GM18858 (cell line): ENCODE results near the gene AHNAK2.

Experiments
- ATAC-seq: cut with Tn5 transposase; IDR thresholded peaks from one replicate; pipeline ENCODE4 v1.9.1; 2021; ENCODE audit not compliant: unreplicated experiment

AHNAK2 gene

DNA sequence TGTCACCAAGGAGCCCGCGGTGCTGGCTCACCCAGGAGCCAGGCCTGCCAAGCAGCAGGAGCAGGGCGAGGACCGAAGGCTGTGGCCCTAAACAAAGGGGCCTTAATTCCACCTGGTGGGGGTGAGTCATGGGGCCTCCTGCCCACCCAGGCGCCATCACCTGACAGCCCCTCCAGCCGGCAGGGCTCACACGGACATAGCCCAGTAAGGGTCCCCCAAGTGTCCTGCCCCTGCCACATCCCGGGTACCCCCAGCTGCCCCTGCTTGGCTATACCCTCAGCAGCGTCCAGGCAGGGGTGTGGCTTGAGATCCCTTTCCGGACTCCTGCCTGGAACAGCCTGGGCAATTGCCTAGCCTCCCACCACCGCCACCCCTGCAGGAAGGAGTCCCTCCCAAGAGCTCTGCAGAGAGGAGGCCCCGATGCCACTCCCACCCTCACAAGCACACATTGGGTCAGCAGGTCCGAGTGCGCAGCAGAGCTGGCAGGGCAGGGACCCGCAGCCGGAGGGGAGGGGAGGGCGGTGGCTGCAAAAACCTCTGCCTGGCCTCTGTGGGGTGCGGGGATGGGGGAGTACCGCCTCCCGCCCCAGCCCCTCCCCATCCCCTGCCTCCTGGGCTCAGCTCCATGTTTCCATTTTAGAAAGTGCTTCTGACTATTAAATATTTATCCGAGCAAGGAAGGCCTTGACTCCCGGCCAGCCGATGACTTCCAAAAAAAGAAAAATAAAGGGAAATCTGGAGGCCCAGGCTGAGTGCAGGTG, 4.6 kb downstream of the AHNAK2 start:
- no peak for ATAC-seq

DNA sequence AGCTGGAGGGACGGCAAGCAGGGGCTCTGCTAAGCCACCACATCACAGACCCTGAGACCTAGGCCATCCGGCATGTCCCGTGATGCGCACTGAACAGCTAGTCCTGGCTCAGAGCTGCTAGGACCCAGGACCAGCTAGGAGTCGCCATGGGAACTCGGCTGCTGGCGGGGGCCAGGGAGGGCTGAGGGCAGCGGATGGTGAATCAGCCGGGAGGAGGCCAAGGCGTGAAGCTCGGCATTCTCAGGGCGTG, 5.1 kb downstream of the AHNAK2 start:
- no peak for ATAC-seq

DNA sequence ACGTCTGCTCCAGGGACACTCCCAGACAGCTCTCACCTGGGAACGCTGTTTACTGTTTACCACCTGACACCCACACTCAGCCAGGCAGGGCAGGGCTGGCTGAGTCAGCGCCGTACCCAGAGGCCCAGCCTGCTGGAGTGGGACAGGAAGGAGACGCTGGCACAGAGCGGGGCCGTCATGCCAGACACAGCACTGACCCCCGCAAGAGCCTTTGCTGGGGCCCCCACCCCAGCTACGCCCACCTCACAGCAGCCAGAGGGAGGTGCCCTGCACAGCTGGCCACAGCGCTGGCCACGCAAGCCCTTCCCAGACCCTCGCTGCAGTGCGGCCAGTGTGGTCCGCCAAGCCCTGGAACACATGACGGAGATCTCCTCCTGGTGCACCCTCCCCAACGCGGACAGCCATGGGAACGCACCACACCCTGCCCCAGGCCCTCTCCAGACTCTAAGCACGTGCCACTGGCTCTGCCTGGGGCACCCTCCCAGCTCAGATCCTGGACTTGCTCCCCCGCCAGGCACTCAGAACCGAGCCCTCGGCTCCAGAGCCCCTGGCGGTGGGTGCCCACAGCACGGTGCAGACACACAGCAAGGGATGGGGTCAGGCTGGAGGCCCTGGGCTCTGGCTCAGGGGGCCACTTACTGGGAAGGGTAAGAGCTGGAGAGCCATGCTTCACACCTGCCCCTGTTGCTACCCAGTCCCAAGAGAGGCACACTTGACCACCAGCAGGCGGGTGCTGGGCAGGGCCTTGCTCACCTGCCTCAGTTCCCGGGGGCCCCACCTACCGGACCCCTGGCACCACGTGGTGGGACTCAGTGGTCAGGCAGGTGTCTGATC, 5.7 kb downstream of the AHNAK2 start:
- no peak for ATAC-seq

DNA sequence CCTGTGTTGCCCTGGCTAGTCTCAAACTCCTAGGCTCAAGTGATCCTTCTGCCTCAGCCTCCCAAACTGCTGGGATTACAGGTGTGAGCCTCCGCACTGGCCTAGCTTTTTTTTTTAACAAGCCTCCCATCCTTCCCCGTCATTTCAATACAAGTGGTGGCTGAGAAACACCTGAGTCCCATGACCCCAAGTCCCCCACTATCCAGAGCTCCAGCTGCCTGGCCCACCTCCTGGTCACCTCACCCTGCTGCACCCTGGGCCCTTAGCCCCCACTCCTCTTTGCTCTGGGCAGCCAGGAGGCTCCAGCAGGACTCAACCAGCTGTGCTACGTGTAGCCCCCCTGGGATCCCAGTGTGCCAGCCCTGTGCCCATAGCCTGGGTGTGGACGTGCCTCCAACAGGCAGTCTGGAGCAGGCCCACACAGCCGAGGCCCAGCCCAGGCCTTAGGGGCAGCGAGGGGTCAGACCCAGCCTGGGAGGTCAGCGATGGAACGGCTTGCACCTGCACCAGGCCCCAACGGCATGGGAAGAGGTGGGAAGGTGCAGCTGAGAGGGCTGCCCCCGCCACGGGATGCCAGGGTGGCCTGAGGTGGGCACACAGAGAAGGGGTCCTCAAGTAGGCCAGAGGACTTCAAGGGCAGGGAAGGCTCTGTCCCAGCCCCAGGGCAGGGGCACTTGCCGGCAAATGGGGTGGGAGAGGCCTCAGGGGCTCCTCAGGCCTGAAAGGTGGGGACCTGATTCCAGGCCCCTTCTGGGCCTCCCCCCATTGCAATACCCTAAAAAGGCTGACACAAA, 6.5 kb downstream of the AHNAK2 start:
- no peak for ATAC-seq

DNA sequence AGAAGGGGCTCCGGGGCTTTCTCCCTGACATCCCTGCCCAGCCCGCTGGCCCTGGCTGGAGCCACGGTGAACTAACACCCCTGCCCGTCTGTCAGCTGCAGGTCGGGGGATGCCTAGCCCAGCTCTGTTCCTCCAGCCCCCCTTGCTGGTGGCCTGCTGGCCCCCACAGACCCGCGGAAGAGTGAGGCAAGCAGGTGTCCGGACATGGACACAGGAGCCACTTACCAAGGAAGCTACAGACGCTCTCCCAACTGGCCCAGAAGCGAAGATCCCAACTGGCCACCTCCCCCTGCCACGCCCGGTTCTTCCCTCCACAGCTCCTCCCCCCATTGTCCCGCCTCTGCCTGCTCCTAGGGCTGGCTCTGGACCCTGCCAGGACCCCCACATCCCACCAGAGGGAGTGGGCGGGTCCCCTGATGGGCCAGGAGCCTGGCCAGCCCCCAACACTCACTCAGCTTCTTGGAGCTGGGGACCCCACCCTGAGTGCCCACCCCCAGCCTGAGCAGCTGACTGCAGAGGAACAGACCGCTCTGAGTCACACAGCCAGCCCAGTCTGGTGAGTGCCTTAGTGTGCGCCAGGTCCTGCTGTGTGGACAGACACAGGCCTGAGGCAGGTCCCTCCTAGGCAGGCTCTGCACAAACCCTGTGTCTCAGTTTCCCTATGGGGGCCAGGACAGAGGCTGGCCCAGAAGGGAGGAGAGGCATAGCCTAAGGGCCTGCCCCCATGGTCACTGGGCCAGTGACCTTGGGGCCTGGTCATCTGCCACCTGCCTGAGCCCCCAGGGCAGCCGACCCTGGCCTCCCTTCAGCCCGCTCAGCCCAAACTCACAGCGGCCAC, 7.7 kb downstream of the AHNAK2 start:
- no peak for ATAC-seq

DNA sequence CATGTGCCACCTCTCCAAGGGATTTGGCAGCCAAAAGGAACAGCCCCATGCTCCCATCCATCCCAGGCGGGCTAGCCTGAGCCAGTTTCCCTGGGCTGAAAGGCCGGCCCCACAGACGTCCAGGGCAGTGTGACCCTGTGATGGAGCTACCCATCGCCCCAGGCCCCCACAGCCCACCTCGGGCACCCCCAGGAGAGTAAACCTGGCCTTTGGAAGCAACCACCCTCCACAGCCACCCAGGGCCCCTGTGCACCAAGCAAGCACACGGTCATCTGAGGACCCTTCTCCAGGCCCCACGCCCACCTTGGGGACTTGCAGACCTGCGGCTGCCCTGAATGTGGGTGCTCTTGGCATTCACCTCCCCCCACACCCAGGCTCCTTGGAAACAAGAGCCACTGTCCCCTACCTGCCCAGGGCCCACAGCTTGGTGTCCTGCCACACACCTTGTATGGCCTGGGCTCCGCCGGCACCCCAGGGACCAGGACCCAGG, 8.4 kb downstream of the AHNAK2 start:
- no peak for ATAC-seq

DNA sequence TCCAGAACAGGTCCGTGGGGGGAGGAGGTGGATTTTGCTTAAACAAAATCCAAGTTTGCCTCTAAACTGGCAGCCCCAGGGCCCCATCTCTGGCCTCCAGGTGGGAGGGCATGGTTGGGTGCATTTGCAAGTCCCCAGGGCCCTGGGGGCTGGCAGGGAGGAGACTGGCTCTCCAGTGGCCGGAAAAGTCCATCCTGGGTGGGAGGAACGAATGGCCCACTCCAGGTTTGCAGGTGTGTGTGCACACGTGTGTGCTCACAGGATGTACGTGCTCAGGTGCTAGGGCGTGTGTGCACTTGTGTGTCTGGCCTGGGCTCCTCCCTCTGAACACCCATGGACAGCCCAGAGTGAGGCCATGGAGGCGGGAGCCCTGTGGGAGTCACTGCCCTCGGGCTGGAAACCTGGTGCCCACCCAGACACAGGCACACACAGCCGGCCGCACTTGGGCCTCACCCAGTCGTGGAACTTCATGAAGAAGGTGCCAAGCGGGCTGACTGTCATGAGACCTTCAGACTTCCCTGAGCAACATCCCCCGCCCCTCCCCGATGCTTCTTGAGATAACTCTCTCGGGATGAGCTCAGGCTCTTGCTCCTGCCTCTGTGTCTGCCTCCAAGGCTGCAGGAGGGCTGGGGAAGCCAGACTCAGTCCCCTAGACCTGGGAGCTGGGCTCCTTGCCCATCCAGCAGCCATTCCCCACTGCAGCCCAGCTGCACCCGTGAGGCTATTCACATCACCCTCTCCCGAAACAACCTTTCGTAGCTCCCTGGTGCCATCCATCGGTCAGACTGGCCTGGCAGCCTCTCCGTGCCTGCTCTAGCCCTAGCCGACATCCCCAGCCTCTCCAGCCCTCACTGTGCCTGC, 9.4 kb downstream of the AHNAK2 start:
- ATAC-seq = no peak

DNA sequence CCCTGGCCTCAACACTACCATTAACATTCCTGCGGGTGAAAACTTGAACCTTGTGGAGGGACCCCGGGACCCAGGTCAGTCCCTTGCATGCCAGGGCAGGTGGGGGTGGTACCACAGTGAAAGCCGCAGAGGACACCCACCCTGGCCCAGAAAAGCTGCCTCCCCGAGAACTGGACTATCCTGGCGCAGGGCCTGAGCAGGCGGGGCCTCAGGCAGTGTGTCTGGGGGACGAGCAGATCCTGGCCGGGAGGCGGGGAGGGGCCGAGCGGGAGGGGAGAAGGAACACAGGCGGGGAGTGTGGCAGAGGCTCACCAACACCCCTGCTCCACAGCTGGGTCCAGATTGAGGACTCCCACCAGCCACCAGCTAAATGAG, 10.0 kb downstream of the AHNAK2 start:
- no peak for ATAC-seq

DNA sequence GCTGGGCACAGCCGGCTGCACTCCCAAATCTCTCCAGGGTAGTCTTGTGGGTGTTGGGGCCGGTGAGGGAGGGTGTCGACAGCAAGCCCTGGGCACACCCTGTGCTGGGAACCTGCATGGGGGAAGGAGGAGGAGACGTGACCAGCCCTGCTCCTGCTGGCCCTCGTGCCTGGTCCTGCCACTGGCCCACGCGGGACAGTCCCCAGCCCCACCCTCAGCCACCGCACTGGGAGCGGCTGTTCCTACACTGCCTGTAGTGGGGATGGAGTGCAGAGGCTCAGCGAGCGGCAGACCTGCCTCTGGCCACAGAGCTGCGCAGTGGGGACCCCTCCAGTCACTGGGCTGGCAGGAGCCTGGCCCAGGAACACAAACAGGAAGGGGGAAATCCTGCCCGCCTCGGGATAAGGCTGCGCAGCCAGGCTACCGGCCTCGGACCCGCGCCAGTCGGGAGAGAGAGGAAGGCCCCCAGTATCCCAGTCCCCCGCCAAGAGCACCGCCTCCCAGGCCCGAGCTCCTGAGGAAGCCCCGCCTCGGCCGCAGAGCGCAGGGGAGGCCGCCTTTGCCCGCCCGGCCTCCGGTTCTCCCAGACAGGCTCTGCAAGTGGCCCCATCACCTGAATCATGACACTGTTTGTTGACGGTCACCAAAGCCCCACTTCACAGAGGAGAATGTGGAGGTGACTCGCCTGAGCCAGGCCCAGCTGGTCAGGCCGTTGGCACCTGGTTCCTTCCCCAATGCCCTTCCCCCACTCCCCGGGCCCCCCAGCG, 10.6 kb downstream of the AHNAK2 start:
- no peak for ATAC-seq

DNA sequence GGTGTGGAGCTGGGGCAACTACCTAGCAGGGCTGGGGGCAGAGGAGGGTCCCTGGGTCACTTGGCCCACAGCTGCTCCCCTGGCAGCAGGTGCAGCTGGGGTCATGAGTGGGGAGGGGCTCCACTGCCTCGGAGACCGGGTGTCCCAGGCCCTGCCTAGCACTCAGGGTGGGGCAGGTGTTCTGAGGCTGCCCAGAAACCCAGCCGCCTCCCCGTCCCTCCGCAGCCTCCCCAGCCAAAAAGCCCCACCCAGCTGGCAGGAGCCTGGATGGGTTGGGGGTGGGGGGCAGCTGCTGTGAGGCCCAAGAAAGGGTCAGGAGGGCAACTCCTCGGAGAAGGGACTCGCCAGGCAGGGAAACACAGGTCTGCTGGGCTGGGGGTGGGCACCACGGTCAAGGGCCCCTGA, 11.2 kb downstream of the AHNAK2 start:
- no peak for ATAC-seq

DNA sequence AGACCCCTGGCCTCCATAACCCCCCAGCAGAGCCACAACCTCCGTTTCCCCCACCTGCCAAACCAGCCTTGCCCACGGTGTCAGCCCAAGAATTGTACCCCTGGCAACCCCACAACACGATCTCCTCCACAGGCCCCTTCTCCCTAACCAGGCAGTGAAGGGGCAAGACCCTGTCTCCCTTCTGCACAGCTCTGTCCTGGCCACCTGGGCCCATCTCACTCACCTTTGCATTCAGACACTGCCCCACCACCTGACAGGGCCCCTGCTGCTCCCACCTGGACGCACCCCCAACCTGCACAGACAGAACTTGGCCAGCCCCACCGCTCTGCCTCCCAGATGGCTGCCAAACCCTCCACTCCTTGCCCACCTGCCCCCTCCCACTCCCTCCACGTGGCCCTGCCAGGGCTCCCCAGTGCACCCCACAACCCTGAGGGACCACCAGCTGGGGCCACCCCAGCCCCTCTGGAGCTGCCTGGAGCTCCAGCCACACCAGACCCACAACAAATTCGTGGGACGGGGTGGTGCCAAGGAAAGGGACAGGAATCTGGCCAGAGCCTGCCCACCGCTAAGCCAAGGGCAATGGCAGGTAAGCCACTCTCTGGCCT, 11.8 kb downstream of the AHNAK2 start:
- ATAC-seq = no peak

DNA sequence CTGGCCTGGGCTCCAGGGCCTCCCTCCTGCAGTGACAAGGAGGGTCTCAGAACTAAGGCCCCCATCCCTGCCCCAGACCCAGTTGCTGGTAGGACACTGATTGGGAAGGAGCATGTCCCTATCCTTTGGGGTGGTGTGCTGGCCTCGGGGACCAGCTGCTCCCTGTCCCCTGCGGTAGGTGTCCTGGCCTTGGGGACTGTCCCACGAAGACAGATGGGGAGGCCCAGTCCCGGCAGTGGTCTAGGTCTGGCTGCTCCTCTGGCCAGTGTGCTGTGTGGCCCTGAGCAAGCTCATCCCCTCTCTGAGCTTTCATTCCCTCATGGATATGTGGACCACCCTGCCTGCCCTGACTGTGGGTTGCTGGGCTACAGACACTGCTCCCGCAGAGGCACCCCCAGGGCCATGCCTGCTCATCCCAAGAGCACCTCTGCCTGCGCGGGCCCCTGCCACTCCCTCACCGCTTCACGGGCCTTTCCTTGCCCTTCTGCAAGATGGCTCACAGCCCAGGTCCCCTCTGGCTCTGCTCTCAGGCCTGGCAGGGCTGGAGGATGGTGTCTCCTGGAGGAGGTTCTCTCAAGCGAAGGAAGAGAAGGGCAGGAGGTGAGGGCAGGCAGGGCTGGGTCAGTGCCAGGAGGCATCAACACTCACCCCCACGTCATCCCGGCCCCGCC, 12.5 kb downstream of the AHNAK2 start:
- no peak for ATAC-seq

DNA sequence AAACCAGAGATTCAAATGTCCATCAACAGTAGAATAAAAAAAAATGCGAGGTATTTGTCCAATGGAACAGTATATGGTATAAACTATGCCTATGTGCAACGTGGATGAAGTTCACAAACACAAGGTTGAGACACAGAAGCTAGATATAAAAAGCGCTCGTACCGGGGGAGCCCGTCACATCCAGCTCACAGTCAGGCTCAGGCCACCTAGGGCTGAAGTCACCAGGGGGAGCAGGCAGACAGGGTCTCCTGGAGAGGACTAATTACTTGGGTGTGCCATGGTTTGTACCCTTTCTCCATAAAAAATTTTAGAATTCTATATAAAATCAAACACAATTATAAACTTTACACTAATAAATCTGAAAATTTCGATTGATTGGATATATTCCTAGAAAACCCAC, 13.6 kb downstream of the AHNAK2 start:
- no peak for ATAC-seq

DNA sequence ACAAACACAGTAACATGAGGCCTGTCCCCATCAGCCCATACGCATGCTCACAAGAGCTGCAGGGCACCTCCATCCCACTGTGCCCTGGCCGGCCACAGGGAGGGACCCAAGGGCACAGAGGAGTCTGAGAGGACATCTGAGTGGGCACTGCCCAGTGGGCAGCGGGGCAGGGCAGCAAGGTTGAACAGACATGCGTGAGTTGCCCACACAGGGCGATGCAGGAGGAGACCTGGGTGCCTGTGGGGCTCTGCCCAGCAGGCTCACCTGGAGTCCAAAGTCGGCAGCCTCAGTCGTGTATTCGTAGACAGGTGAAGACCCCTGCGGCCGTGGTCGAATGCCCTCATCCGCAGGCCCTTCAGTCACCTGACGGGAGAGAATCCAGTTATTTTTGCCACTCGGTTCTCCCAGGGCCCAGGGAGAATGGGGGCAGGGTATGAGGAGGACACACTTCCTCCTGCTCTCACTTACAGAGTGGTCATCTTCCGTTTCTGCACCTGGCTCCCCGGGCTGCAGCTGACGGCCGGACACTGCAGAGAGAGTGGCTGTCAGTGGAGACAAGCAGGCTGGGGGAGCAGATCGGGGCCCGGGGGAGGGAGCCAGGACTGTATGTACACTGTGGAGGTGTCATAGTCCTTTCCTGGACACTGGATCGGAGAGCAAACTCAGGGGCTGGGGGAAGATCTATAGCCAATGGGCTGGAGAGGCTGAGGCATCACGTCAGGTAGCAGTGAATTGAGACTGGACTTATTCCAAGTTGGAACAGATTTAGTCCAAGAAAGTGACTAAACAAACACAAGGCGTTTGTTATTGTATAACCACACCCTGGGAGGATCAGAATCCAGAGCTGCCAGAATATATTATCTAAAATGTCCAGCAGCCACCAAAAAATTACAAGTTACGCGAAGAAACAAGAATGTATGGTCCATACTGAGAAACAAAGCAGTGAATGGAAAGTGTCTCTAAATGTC, 20.7 kb downstream of the AHNAK2 start:
- no peak for ATAC-seq

DNA sequence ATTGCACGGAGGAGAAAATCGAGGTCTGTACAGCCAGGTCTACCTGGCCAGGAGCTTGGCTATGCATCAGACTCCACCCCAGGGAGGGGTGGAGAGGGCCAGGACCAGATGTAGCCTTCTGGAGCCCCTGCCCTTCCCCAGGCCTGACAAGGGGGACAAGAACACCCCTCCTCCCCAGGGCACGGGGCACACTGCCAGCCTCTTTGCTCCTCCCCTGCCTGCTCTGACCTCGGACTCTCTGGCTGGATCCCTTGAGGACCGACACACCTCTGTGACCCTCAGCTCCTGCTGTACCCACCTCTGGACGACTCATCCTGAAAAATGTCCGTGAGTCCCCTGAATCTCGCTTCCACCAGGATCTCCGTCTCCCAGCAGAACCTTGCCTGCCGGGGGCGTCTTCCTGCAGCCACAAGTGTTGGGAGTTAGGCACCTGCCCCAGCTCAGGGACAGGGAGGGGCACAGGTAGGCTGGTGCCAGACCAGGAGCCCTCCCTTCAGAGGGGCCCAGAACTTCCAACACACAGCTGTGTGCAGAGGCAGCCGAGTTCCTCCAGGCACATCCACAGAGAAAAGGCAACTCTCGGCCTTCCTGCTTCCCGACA, 21.8 kb downstream of the AHNAK2 start:
- no peak for ATAC-seq

DNA sequence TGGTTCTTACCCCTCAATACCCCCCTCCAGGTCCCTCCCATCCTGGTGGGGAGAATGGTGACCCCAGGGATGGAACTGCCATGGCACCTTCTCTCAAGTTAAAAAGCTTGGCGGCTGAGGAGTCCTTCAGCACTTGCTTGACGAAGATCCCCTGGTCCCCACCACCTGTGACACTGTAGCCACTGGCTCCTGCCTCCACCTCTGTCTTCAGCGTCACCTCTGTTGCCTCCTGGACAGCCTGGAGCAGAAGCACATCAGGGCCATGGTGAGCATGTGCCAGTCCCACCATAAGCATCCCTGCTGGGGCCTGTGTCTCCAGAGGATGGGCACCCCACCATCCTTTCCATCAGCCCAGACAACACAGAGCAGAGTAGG, 22.8 kb downstream of the AHNAK2 start:
- ATAC-seq = no peak
